GM19035 (cell line): ENCODE data around the gene OR52E8.

Experiments
- ATAC-seq: cut with Tn5 transposase; IDR thresholded peaks from one replicate; pipeline ENCODE4 v1.9.1; 2021; ENCODE audit not compliant: unreplicated experiment

Gene OR52E8

GRCh38 chr11:5857590-5857989 is at the start of gene OR52E8:
TSS of gene OR52E8 (minus strand) at chr11:5857690. CDS start at chr11:5857690, 0 bp downstream.
- no peak for ATAC-seq

GRCh38 chr11:5899534-5899933 is 42.0 kb upstream of the OR52E8 start:
- ATAC-seq: no peak

GRCh38 chr11:5892908-5893307 is 35.4 kb upstream of the OR52E8 start, which contains the start of gene OR52E5:
TSS of gene OR52E5 (plus strand) at chr11:5893208. CDS start at chr11:5900777, 7,569 bp downstream.
- no peak for ATAC-seq

- ATAC-seq: no peak
Measured at GRCh38 chr11:5891216-5891800, 33.8 kb upstream of the OR52E8 start.

- no peak for ATAC-seq
Measured at GRCh38 chr11:5887661-5888060, 30.2 kb upstream of the OR52E8 start.

- ATAC-seq: no peak
Measured at GRCh38 chr11:5887172-5887571, 29.7 kb upstream of the OR52E8 start.

GRCh38 chr11:5881756-5882155 is 24.3 kb upstream of the OR52E8 start:
- ATAC-seq: no peak

GRCh38 chr11:5880329-5880728 is 22.8 kb upstream of the OR52E8 start, which contains the start of gene OR52E4:
TSS of gene OR52E4 (plus strand) at chr11:5880629. CDS start at chr11:5884293, 3,664 bp downstream.
- no peak for ATAC-seq

- ATAC-seq: no peak
Measured at GRCh38 chr11:5878564-5878963, 21.1 kb upstream of the OR52E8 start.

- ATAC-seq: no peak
Measured at GRCh38 chr11:5865826-5866225, 8.3 kb upstream of the OR52E8 start.

- ATAC-seq: no peak
Measured at GRCh38 chr11:5851002-5851401, 6.5 kb downstream of the OR52E8 start.

- no peak for ATAC-seq
Measured at GRCh38 chr11:5847711-5848110, 9.8 kb downstream of the OR52E8 start.

GRCh38 chr11:5846701-5847100 is 10.8 kb downstream of the OR52E8 start:
- ATAC-seq: no peak

- ATAC-seq: no peak
Measured at GRCh38 chr11:5841797-5842196, 15.7 kb downstream of the OR52E8 start, which contains the start of gene OR52E6. TSS of gene OR52E6 (minus strand) at chr11:5841897. CDS start at chr11:5841897, 0 bp downstream.

GRCh38 chr11:5837695-5838094 is 19.8 kb downstream of the OR52E8 start:
- no peak for ATAC-seq

GRCh38 chr11:5833446-5833845 is 24.0 kb downstream of the OR52E8 start:
- no peak for ATAC-seq

- ATAC-seq: no peak
Measured at GRCh38 chr11:5831196-5831829, 26.2 kb downstream of the OR52E8 start.

GRCh38 chr11:5818245-5818886 is 39.1 kb downstream of the OR52E8 start:
- ATAC-seq: peak; percentile 68

GRCh38 chr11:5815534-5815933 is 42.0 kb downstream of the OR52E8 start:
- no peak for ATAC-seq

GRCh38 chr11:5809905-5810795 is 47.3 kb downstream of the OR52E8 start:
- ATAC-seq: no peak

- peak; percentile 25 for ATAC-seq
Measured at GRCh38 chr11:5809122-5809519, 48.4 kb downstream of the OR52E8 start.
